Ovary (tissue), 3 donors: ENCODE data around the gene RAB14.

Source experiments
- CTCF ChIP-seq, 3 donors: fragments of 450-650 bp in 2 of 3; fragments of 200-600 bp in 1 of 3; IDR thresholded peaks; one replicate each; pipeline versions ENCODE4 v1.5.1 to v1.8.0; 2016 to 2022; ENCODE audit warnings: antibody characterized with exemption in 3 of 3, mild to moderate bottlenecking in 1 of 3
- EP300 ChIP-seq: sonication (generic); formaldehyde crosslinking; IDR thresholded peaks from one replicate; pipeline ENCODE4 v1.6.1; 2017; ENCODE audit warnings: antibody characterized with exemption
- donor health status: DM: no; HTN: no; CAD: no.

GRCh38 chr9:121138561-121138960 lies 63.1 kb downstream of the RAB14 start:
- TF ChIP-seq CTCF (IDR thresholded peaks at IDR 0.05) (no peak), EP300 (no peak)
